ENCODE data around the gene LARP7.

The LARP7 gene

GRCh38 chr4:112706840-112707207 is 69.9 kb downstream of the LARP7 start:
- Mint-ChIP-seq H3K36me3 (ENCODE audit: low read depth) (no peaks in the 10 kb centered on the region), H3K4me1 (peaks cover 6% of the 10 kb centered on the region), H3K27ac (no peak overlapping the region), H3K9me3 (no peaks in the 10 kb centered on the region), H3K27me3 (ENCODE audit: low read depth) (peaks cover 63% of the 10 kb centered on the region), H3K4me3 (peak overlapping the region; percentile 86 to 94 (median 92))
- TF ChIP-seq, protein P1, sequence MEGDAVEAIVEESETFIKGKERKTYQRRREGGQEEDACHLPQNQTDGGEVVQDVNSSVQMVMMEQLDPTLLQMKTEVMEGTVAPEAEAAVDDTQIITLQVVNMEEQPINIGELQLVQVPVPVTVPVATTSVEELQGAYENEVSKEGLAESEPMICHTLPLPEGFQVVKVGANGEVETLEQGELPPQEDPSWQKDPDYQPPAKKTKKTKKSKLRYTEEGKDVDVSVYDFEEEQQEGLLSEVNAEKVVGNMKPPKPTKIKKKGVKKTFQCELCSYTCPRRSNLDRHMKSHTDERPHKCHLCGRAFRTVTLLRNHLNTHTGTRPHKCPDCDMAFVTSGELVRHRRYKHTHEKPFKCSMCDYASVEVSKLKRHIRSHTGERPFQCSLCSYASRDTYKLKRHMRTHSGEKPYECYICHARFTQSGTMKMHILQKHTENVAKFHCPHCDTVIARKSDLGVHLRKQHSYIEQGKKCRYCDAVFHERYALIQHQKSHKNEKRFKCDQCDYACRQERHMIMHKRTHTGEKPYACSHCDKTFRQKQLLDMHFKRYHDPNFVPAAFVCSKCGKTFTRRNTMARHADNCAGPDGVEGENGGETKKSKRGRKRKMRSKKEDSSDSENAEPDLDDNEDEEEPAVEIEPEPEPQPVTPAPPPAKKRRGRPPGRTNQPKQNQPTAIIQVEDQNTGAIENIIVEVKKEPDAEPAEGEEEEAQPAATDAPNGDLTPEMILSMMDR (IDR thresholded peaks at IDR 0.05; ENCODE audit: unreplicated experiment in 3 of 3), result no peak

Data from nephron (organoid).